K562 (cell line): ENCODE measurements around the gene OR9Q1. TPM values are rescaled to one million over a fixed set of nuclear protein-coding genes. Genes with fewer than 3 reads are reported as not detected.

Source experiments
- ATAC-seq: fragments of 200-7000 bp; cut with Tn5 transposase; 3 replicates; pipeline ENCODE4 v1.9.1; 2020; ENCODE audit warnings: moderate library complexity
- BruUV-seq: library from RNA; stranded (reverse); fragments of 400-500 nt; replicated peaks from 2 replicates; lab custom pipeline; 2021; lab: Mats Ljungman, UMichigan
- CTCF ChIA-PET: fragments of 300-600 bp; formaldehyde crosslinking; extraction: SDS; loops from one replicate; lab custom pipeline; 2021; ENCODE audit warnings: low intra/inter-chr PET ratio; lab: Yijun Ruan, JAX
- POLR2A ChIA-PET: fragments of 300-600, 350-650 bp; sonication (Branson Sonifier 250); formaldehyde crosslinking; extraction: SDS; loops from one replicate; lab custom pipeline; 2021; ENCODE audit warnings: antibody characterized with exemption, inconsistent platforms; lab: Yijun Ruan, JAX
- DNase-seq, 4 experiments: peaks; one replicate each; pipeline versions ENCODE4 v3.0.0 to v3.0.0-alpha.2; 2011 to 2018; ENCODE audit warnings: low spot score in 3 of 4, mixed read lengths in 3 of 4; ENCODE audit errors: extremely low read depth in 1 of 4
- FAIRE-seq: peaks from 2 replicates; lab custom pipeline; 2011; peaks lifted over from hg19 to GRCh38; lab: Jason Lieb, UNC
- H2AFZ ChIP-seq: 2 replicates; pipeline ENCODE4 v1.6.0; 2011; ENCODE audit warnings: low read depth, low read length, control low read depth, inconsistent platforms
- H3K27ac ChIP-seq: fragments of 200-600 bp; 3 replicates; pipeline ENCODE4 v1.8.0; 2011; ENCODE audit warnings: low read depth, mild to moderate bottlenecking, control low read depth, inconsistent platforms, low read length, moderate library complexity, mixed read lengths; ENCODE audit errors: extremely low read depth
- H3K27me3 ChIP-seq, 2 experiments: fragments of 300-600 bp in 1 of 2; 2 replicates in 1 of 2; 3 replicates in 1 of 2; pipeline versions ENCODE4 v1.6.0 to v1.8.0; 2011; ENCODE audit warnings: inconsistent platforms in 2 of 2, low read length in 2 of 2, mild to moderate bottlenecking in 1 of 2, mixed read lengths in 1 of 2, moderate library complexity in 1 of 2; ENCODE audit not compliant: control insufficient read depth in 2 of 2, insufficient read depth in 2 of 2
- H3K36me3 ChIP-seq: fragments of 300-600 bp; 3 replicates; pipeline ENCODE4 v1.8.0; 2011; ENCODE audit warnings: mild to moderate bottlenecking, low read length, inconsistent platforms; ENCODE audit not compliant: control insufficient read depth, insufficient read depth
- H3K4me1 ChIP-seq, 2 experiments: fragments of 200-600 bp in 1 of 2; replicated peaks in 1 of 2; 2 replicates in 1 of 2; 3 replicates in 1 of 2; pipeline versions ENCODE4 v1.5.1 to v1.8.0; 2011; ENCODE audit warnings: inconsistent platforms in 2 of 2, low read length in 2 of 2, mild to moderate bottlenecking in 1 of 2, mixed read lengths in 1 of 2, moderate library complexity in 1 of 2; ENCODE audit not compliant: control insufficient read depth in 2 of 2, insufficient read depth in 2 of 2
- H3K4me2 ChIP-seq: 2 replicates; pipeline ENCODE4 v1.6.1; 2011; ENCODE audit warnings: low read length, control low read depth, inconsistent platforms, mixed read lengths; ENCODE audit not compliant: insufficient read depth
- H3K4me3 ChIP-seq: fragments of 200-600 bp; sonication (generic), shearing (Covaris generic); 2 replicates; pipeline ENCODE4 v1.5.1; 2016; ENCODE audit warnings: control low read depth, inconsistent platforms
- H3K79me2 ChIP-seq: fragments of 200-600 bp; 3 replicates; pipeline ENCODE4 v1.8.0; 2011; ENCODE audit warnings: low read length, inconsistent platforms; ENCODE audit not compliant: control insufficient read depth, insufficient read depth
- H3K9ac ChIP-seq, 2 experiments: 2 replicates each; pipeline versions ENCODE4 v1.6.0 to v1.6.1; 2011; ENCODE audit warnings: low read depth in 2 of 2, low read length in 2 of 2, control low read depth in 1 of 2, inconsistent platforms in 1 of 2, mild to moderate bottlenecking in 1 of 2, mixed read lengths in 1 of 2; ENCODE audit not compliant: insufficient read depth in 1 of 2
- H3K9me1 ChIP-seq: one replicate; pipeline ENCODE4 v1.6.0; 2011; ENCODE audit warnings: inconsistent platforms, mild to moderate bottlenecking, low read length, moderate library complexity; ENCODE audit not compliant: control insufficient read depth, insufficient read depth
- H3K9me3 ChIP-seq: replicated peaks from 2 replicates; pipeline ENCODE4 v1.5.1; 2011; ENCODE audit warnings: low read depth, low read length, inconsistent platforms; ENCODE audit not compliant: control insufficient read depth, insufficient read depth
- H4K20me1 ChIP-seq: replicated peaks from 2 replicates; pipeline ENCODE4 v1.6.1; 2011; ENCODE audit warnings: low read length, inconsistent platforms, mixed read lengths; ENCODE audit not compliant: control insufficient read depth, insufficient read depth
- ATF3 ChIP-seq, 2 experiments: fragments of 450-650 bp in 1 of 2; sonication (generic) in 1 of 2; formaldehyde crosslinking in 1 of 2; IDR thresholded peaks in 1 of 2; conservative IDR thresholded peaks in 1 of 2; 2 replicates each; pipeline versions ENCODE4 v1.6.1 to v1.8.1; 2016 to 2023; ENCODE audit warnings: mild to moderate bottlenecking in 2 of 2, moderate library complexity in 2 of 2, inconsistent platforms in 1 of 2, missing genetic modification reagents in 1 of 2
- ATF7 ChIP-seq: fragments of 450-650 bp; IDR thresholded peaks from 2 replicates; pipeline ENCODE4 v1.7.1; 2014; ENCODE audit warnings: mild to moderate bottlenecking, moderate library complexity
- CREB3 ChIP-seq: fragments of 450-650 bp; conservative IDR thresholded peaks from 2 replicates; pipeline ENCODE4 v1.6.1; 2016; ENCODE audit warnings: missing genetic modification characterization, low read depth, mild to moderate bottlenecking, missing compliant biosample characterization, moderate library complexity
- ELF4 ChIP-seq: fragments of 450-650 bp; formaldehyde crosslinking; IDR thresholded peaks from 2 replicates; pipeline ENCODE4 v1.4.0; 2022; ENCODE audit warnings: missing genetic modification characterization
- ETV1 ChIP-seq: fragments of 450-650 bp; conservative IDR thresholded peaks from 2 replicates; pipeline ENCODE4 v1.6.1; 2016; ENCODE audit warnings: missing genetic modification characterization, control low read depth, low read depth, missing compliant biosample characterization
- GTF2E2 ChIP-seq: fragments of 200-800 bp; sonication (Bioruptor generic); IDR thresholded peaks from 2 replicates; pipeline ENCODE4 v1.6.1; 2016; ENCODE audit warnings: missing genetic modification characterization, missing compliant biosample characterization
- JUNB ChIP-seq: fragments of 450-650 bp; formaldehyde crosslinking; conservative IDR thresholded peaks from 2 replicates; pipeline ENCODE4 v1.4.0; 2020; ENCODE audit warnings: mild to moderate bottlenecking
- MAFK ChIP-seq: IDR thresholded peaks from 2 replicates; pipeline ENCODE4 v1.6.1; 2011; ENCODE audit warnings: low read length, improper control_type of control experiment
- MTF1 ChIP-seq: fragments of 250-450 bp; sonication (Bioruptor Pico); IDR thresholded peaks from 2 replicates; pipeline ENCODE4 v1.9.0; 2021; ENCODE audit warnings: moderate library complexity, mild to moderate bottlenecking, inconsistent platforms, borderline replicate concordance
- PHF21A ChIP-seq: fragments of 450-650 bp; IDR thresholded peaks from 2 replicates; pipeline ENCODE4 v1.6.1; 2017; ENCODE audit warnings: low read depth, borderline replicate concordance
- SNRNP70 ChIP-seq: fragments of 200-400 bp; formaldehyde crosslinking; optimal IDR thresholded peaks from 2 replicates; pipeline ENCODE3; 2017; ENCODE audit warnings: low read depth, low read length
- SPI1 ChIP-seq: IDR thresholded peaks from 2 replicates; pipeline ENCODE4 v1.6.1; 2011; ENCODE audit warnings: low read depth, low read length, control low read depth, borderline replicate concordance
- SUPT5H ChIP-seq: fragments of 450-650 bp; IDR thresholded peaks from 2 replicates; pipeline ENCODE4 v1.6.1; 2016
- ZBTB43 ChIP-seq: sonication (generic); formaldehyde crosslinking; IDR thresholded peaks from 2 replicates; pipeline ENCODE4 v1.8.0; 2023; ENCODE audit warnings: mild to moderate bottlenecking, missing genetic modification reagents
- ZKSCAN3 ChIP-seq: fragments of 250-450 bp; sonication (Bioruptor Pico); IDR thresholded peaks from 2 replicates; pipeline ENCODE4 v1.4.0; 2020
- WGBS: fragments of 100-300 bp; shearing (Covaris generic); methylation state at CpG from one replicate; pipeline ENCODE4 v1.1.6; 2016; ENCODE audit warnings: low coverage, mixed read lengths; ENCODE audit not compliant: insufficient coverage; ENCODE audit errors: missing lambda C conversion rate; 5-methylcytosine and 5-hydroxymethylcytosine counted together
- in situ Hi-C: fragments of 300-500 bp; cut with MboI; formaldehyde crosslinking; loops from 4 replicates; pipeline ENCODE4 v1.15.0; 2018; ENCODE audit warnings: inconsistent platforms, mixed read lengths
- intact Hi-C: fragments of 100-400 bp; cut with micrococcal nuclease; formaldehyde crosslinking; loops from 2 replicates; pipeline ENCODE4 v1.14.2; 2022
- polyA plus RNA-seq, 8 experiments: library from polyadenylated mRNA; depleted of rRNA in 4 of 8; stranded (reverse) in 5 of 8; unstranded in 3 of 8; fragments of >200 nt; fragmentation: Nextera tagmentation in 2 of 8; fragmentation: Illumina TruSeq in 1 of 8; extraction: Ambion mirVana in 2 of 8; extraction: Trizol in 1 of 8; gene quantifications; 2 replicates each; pipeline versions ENCODE4 v1.2.1 to v1.2.3, GENCODE V29; 2011 to 2014; ENCODE audit warnings: inconsistent platforms in 1 of 8, missing spikeins in 1 of 8
- total RNA-seq, 7 experiments: library from RNA; depleted of rRNA in 6 of 7; stranded (reverse); fragments of >200 nt in 6 of 7; fragmentation: Illumina TruSeq in 2 of 7; extraction: Trizol in 2 of 7; gene quantifications; 2 replicates each; pipeline versions ENCODE4 v1.2.1 to v1.2.3, GENCODE V29; 2011 to 2021; ENCODE audit warnings: low replicate concordance in 1 of 7
- TF ChIP-seq, protein P1 (sequence below): sonication (generic); IDR thresholded peaks from 2 replicates; pipeline ENCODE4 v1.6.1; 2016

OR9Q1 gene
- total and polyA plus RNA-seq, 9 of the 15 experiments (the other 6 are each of a cell fraction or from before 2014, with no cell fraction given): not detected

- TF ChIP-seq CREB3 (tag): no peak
These were observed 37.4 kb downstream of the OR9Q1 start (continued) for GRCh38 chr11:58060939-58061672.

DNA sequence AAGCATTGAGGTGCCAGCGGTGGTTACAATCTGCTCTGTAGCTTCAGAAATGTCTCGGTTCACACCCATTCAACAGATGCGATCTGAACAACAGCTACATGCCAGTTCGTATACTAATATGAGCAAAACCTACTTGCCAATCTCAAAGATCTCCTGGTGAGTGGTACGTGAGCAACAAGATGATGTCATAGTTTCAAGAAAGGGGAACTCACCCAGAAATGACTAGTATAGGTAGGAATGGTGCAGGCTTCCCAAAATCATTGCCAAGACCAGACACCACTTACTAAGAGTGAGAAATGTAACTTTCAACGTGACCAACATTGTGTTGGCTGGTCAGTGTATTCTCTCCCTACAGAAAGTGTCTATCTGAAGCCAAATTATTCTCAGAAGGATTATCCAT, 38.1 kb downstream of the OR9Q1 start:
- DNase-seq: no peak
- no peaks in the 10 kb centered on the region for H3K4me1 ChIP-seq
- CTCF ChIA-PET: no interaction called here
- no peaks in the 10 kb centered on the region for H3K79me2 ChIP-seq
- no peak overlapping the region for H3K4me2 ChIP-seq
- H3K9ac ChIP-seq: no peak overlapping the region
- no peak for ATAC-seq
- no peaks in the 10 kb centered on the region for H3K9me1 ChIP-seq
- no peaks in the 10 kb centered on the region for H3K36me3 ChIP-seq
- no peaks in the 10 kb centered on the region for H3K27me3 ChIP-seq
- H2AFZ ChIP-seq: no peak overlapping the region
- BruUV-seq: no TSS peak
- no peaks in the 10 kb centered on the region for H3K9me3 ChIP-seq
- POLR2A ChIA-PET: no interaction called here
- no peak for FAIRE-seq
- no peak overlapping the region for H3K27ac ChIP-seq
- no peaks in the 10 kb centered on the region for H4K20me1 ChIP-seq
- intact Hi-C loops (loop anchor here (10.0 kb wide), 2 partner anchors 227 to 397 kb away; partner anchors contain the start of gene ZDHHC5), in situ Hi-C loops (no loop called here)
- H3K4me3 ChIP-seq: no peak overlapping the region
- 0% methylated on average over 6 of the region's 6 CpGs for WGBS
- TF ChIP-seq SPI1 (peak; percentile 52; the same call in 1 of the 2 replicates), ATF3 (IDR thresholded peaks at IDR 0.05) (peak; percentile 70), ATF3 (CRISPR knock-in tag; conservative IDR thresholded peaks at IDR 0.05) (no peak), JUNB (CRISPR knock-in tag) (0 out of 2 replicates have a peak, but pooled peaks have one; percentile 36), PHF21A (no peak), ZBTB43 (CRISPR knock-in tag) (no peak), ELF4 (CRISPR knock-in tag) (no peak), ATF7 (peak; percentile 79), ZKSCAN3 (CRISPR knock-in tag) (no peak), ETV1 (tag) (no peak), MTF1 (no peak), SNRNP70 (no peak), MAFK (no peak), SUPT5H (no peak), GTF2E2 (tag) (no peak)
- TF ChIP-seq, protein P1, sequence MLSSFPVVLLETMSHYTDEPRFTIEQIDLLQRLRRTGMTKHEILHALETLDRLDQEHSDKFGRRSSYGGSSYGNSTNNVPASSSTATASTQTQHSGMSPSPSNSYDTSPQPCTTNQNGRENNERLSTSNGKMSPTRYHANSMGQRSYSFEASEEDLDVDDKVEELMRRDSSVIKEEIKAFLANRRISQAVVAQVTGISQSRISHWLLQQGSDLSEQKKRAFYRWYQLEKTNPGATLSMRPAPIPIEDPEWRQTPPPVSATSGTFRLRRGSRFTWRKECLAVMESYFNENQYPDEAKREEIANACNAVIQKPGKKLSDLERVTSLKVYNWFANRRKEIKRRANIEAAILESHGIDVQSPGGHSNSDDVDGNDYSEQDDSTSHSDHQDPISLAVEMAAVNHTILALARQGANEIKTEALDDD: 0 out of 2 replicates have a peak, but pooled peaks have one; percentile 34
